Cardiac muscle cell (in vitro differentiated cells and primary cell): Measurements from ENCODE around the gene TNS1. TPM values are rescaled to one million over a fixed set of nuclear protein-coding genes. Genes with fewer than 3 reads are reported as not detected.
"Not testable (repeated sequence)": the region's sequence is repeated elsewhere in the genome, so short reads cannot be mapped to it uniquely, and the experiment has no call there.

Experiments used
- DNase-seq, 2 donors: peaks; one replicate each; pipeline versions ENCODE4 v3.0.0 to v3.0.0-alpha.2; 2010 to 2017; ENCODE audit warnings: low read depth in 1 of 2, low spot score in 1 of 2
- H3K27ac ChIP-seq: fragments of 200-600 bp; sonication (generic); 2 replicates; pipeline ENCODE4 v1.5.1; 2016
- H3K27me3 ChIP-seq: fragments of 200-600 bp; sonication (generic); 2 replicates; pipeline ENCODE4 v1.6.0; 2016; ENCODE audit warnings: control low read depth
- H3K36me3 ChIP-seq: fragments of 200-600 bp; sonication (generic); 2 replicates; pipeline ENCODE4 v1.5.1; 2016; ENCODE audit warnings: control low read depth
- H3K4me1 ChIP-seq: fragments of 200-600 bp; sonication (generic); 2 replicates; pipeline ENCODE4 v1.8.1; 2017; ENCODE audit warnings: low read depth, mild to moderate bottlenecking, mixed run types
- H3K4me3 ChIP-seq: fragments of 200-600 bp; sonication (generic); 2 replicates; pipeline ENCODE4 v1.5.1; 2016; ENCODE audit warnings: mild to moderate bottlenecking
- H3K9me3 ChIP-seq: fragments of 200-600 bp; sonication (generic); 2 replicates; pipeline ENCODE4 v1.5.1; 2017; ENCODE audit warnings: low read depth, mild to moderate bottlenecking, control low read depth
- CTCF ChIP-seq: IDR thresholded peaks from 2 replicates; pipeline ENCODE4 v1.5.1; 2012; ENCODE audit warnings: low read depth, mild to moderate bottlenecking, low read length
- polyA plus RNA-seq: library from polyadenylated mRNA; unstranded; fragments of >200 nt; fragmentation: Nextera tagmentation; extraction: Ambion mirVana; gene quantifications from 2 replicates; pipeline ENCODE4 v1.2.1, GENCODE V29; 2016
- total RNA-seq: library from RNA; depleted of rRNA; stranded (reverse); fragments of >200 nt; gene quantifications from 2 replicates; pipeline ENCODE4 v1.2.3, GENCODE V29; 2016

TNS1 gene
- 44.3 and 45.0 TPM in 2 replicates for total RNA-seq
- polyA plus RNA-seq = 13.7 and 16.7 TPM in 2 replicates

- Histone ChIP-seq H3K9me3 (no peaks in the 10 kb centered on the region), H3K27me3 (peaks cover under 1% of the 10 kb centered on the region), H3K4me1 (peaks cover 4% of the 10 kb centered on the region), H3K4me3 (no peak within 1 kb of the TSS), H3K27ac (no peak within 1 kb of the TSS), H3K36me3 (no peaks in the 10 kb centered on the region)
- DNase-seq = peak in 1 of 2 donors; percentile 69
- no peak for TF ChIP-seq CTCF
Observed at GRCh38 chr2:218002845-218003180, at the start of gene TNS1. TSS of gene TNS1 (minus strand) at chr2:218002995. CDS start at chr2:218002872, 123 bp downstream.

GRCh38 chr2:218051903-218052302 lies 49.1 kb upstream of the TNS1 start:
- no peaks in the 10 kb centered on the region for H3K36me3 ChIP-seq
- H3K9me3 ChIP-seq = no peaks in the 10 kb centered on the region
- DNase-seq = no peak
- H3K27me3 ChIP-seq = no peaks in the 10 kb centered on the region
- no peaks in the 10 kb centered on the region for H3K4me1 ChIP-seq
- H3K27ac ChIP-seq = no peak overlapping the region
- TF ChIP-seq CTCF = no peak
- H3K4me3 ChIP-seq = no peak overlapping the region

DNA sequence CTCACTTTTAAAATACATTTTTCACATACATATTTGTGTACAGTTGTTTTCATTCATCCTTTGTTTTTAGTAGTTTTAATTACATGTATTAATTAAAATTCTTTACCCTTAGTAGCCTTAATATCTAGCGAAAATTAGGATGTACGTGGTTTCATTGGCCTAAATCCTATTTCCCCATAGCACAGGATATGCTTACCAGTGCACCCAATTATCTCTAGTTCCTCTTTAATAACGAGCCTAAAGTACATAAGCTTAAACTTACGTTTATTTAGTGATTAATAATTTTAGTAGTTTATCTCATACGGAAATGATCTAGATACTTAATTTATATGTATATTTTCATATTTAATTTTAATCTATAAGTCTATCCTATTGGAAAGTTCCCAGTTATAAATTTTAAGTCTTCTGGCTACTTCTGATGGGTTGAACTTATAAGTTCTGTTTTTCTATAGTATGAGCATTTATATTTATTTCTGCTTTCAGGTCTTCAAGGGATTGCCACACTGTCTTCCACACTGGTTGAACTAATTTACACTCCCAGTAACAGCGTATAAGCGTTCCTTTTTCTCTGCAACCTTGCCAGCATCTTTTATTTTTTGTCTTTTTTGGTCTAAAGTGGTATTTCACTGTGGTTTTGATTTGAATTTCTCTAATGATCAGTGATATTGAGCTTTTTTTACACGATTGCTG lies 44.9 kb upstream of the TNS1 start:
- no peaks in the 10 kb centered on the region for H3K27me3 ChIP-seq
- no peaks in the 10 kb centered on the region for H3K36me3 ChIP-seq
- DNase-seq = no peak
- TF ChIP-seq CTCF = no peak
- H3K27ac ChIP-seq = no peak overlapping the region
- no peaks in the 10 kb centered on the region for H3K4me1 ChIP-seq
- no peaks in the 10 kb centered on the region for H3K9me3 ChIP-seq
- H3K4me3 ChIP-seq = no peak overlapping the region

- DNase-seq = no peak
- no peak overlapping the region for H3K27ac ChIP-seq
- H3K4me3 ChIP-seq = no peak overlapping the region
- H3K9me3 ChIP-seq = no peaks in the 10 kb centered on the region
- no peak for TF ChIP-seq CTCF
- no peaks in the 10 kb centered on the region for H3K4me1 ChIP-seq
- no peaks in the 10 kb centered on the region for H3K36me3 ChIP-seq
- H3K27me3 ChIP-seq = peaks cover 12% of the 10 kb centered on the region
Observed at GRCh38 chr2:218046238-218046637, 43.4 kb upstream of the TNS1 start.

- not testable (repeated sequence) for H3K9me3 ChIP-seq, H3K4me1 ChIP-seq, H3K4me3 ChIP-seq, H3K36me3 ChIP-seq, DNase-seq, H3K27ac ChIP-seq
- peaks cover 28% of the 10 kb centered on the region for H3K27me3 ChIP-seq
Observed at GRCh38 chr2:218044599-218044998, 41.8 kb upstream of the TNS1 start.

DNA sequence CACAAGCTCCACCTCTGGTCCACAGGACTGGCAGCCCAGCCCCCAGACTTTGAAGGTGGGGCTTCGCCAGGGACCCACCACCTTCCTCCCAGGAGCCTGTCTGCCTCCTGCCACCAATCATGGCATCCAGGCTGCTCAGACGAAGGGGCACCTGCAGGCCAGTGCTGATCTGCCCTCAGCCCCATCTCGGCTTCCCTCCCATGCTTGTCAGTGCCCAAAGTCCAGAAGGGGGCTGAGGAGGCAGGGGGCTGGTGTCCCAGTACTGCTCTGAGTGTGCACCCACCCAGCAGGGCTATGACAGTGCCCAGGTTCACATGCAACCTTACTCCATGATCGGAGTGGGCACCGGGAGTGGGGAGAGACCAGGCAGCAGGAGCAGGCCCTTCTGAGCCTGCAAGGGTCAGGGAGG lies 40.9 kb upstream of the TNS1 start:
- H3K27me3 ChIP-seq = peaks cover 37% of the 10 kb centered on the region
- TF ChIP-seq CTCF = no peak
- no peak overlapping the region for H3K27ac ChIP-seq
- no peak for DNase-seq
- no peaks in the 10 kb centered on the region for H3K36me3 ChIP-seq
- no peaks in the 10 kb centered on the region for H3K9me3 ChIP-seq
- no peak overlapping the region for H3K4me3 ChIP-seq
- no peaks in the 10 kb centered on the region for H3K4me1 ChIP-seq
